HCT116 (cell line): ENCODE data around the gene CXCL1. TPM values are rescaled to one million over a fixed set of nuclear protein-coding genes. Genes with fewer than 3 reads are reported as not detected.

Experiments used
- ATAC-seq: fragments of 200-7000 bp; cut with Tn5 transposase; 2 replicates; pipeline ENCODE4 v1.9.1; 2020; ENCODE audit warnings: mild to moderate bottlenecking, moderate library complexity
- BruUV-seq: library from RNA; stranded (reverse); fragments of 400-500 nt; replicated peaks from 2 replicates; lab custom pipeline; 2021; lab: Mats Ljungman, UMichigan
- CTCF ChIA-PET: fragments of 300-600 bp; sonication (Branson Sonifier 250); formaldehyde crosslinking; loops from one replicate; lab custom pipeline; 2021; ENCODE audit warnings: antibody characterized with exemption; lab: Charles Lee
- POLR2A ChIA-PET: fragments of 300-600, 350-600 bp; sonication (Branson Sonifier 250); formaldehyde crosslinking; loops from one replicate; lab custom pipeline; 2021; ENCODE audit warnings: antibody characterized with exemption; lab: Charles Lee
- RAD21 ChIA-PET, 2 experiments: fragments of 300-600 bp; sonication (Branson Sonifier 250); formaldehyde crosslinking; loops; one replicate each; lab custom pipeline; 2023; ENCODE audit warnings: low total read pairs in 2 of 2; ENCODE audit not compliant: uncharacterized antibody in 2 of 2, unreplicated experiment in 2 of 2, low non-redundant PET in 1 of 2; lab: Charles Lee
- DNase-seq: peaks from one replicate; pipeline ENCODE4 v3.0.0-alpha.2; 2010; ENCODE audit warnings: low read depth, low spot score
- H2AFZ ChIP-seq: fragments of 200-600 bp; shearing (Covaris generic), sonication (generic); 2 replicates; pipeline ENCODE4 v1.6.1; 2017; ENCODE audit warnings: low read depth, mixed run types, mixed read lengths, antibody characterized with exemption, low read length; ENCODE audit not compliant: poor library complexity, severe bottlenecking
- H3K27ac ChIP-seq: 2 replicates; pipeline ENCODE4 v1.5.1; 2012; ENCODE audit warnings: low read depth, low read length
- H3K27me3 ChIP-seq: fragments of 200-600 bp; sonication (generic); 2 replicates; pipeline ENCODE4 v1.6.1; 2016; ENCODE audit warnings: mixed run types, low read length, mixed read lengths; ENCODE audit not compliant: insufficient read depth
- H3K36me3 ChIP-seq, 2 experiments: fragments of 200-500 bp in 1 of 2; fragments of 200-600 bp in 1 of 2; sonication (Bioruptor generic) in 1 of 2; sonication (generic) in 1 of 2; 2 replicates each; pipeline versions ENCODE4 v1.5.1 to v1.6.1; 2014 to 2016; ENCODE audit warnings: low read length in 2 of 2, inconsistent platforms in 1 of 2, mixed read lengths in 1 of 2, mixed run types in 1 of 2; ENCODE audit not compliant: insufficient read depth in 2 of 2, control insufficient read depth in 1 of 2
- H3K4me1 ChIP-seq, 2 experiments: fragments of 200-600 bp in 1 of 2; sonication (generic) in 1 of 2; 2 replicates each; pipeline versions ENCODE4 v1.5.1 to v1.6.1; 2012 to 2017; ENCODE audit warnings: low read length in 2 of 2, inconsistent platforms in 1 of 2, mild to moderate bottlenecking in 1 of 2, mixed read lengths in 1 of 2, mixed run types in 1 of 2, moderate library complexity in 1 of 2; ENCODE audit not compliant: insufficient read depth in 2 of 2, control insufficient read depth in 1 of 2
- H3K4me2 ChIP-seq: fragments of 200-600 bp; sonication (generic); 2 replicates; pipeline ENCODE4 v1.6.1; 2017; ENCODE audit warnings: mixed run types, low read length, mixed read lengths
- H3K4me3 ChIP-seq, 2 experiments: fragments of 200-600 bp in 1 of 2; sonication (generic) in 1 of 2; replicated peaks in 1 of 2; 2 replicates each; pipeline ENCODE4 v1.5.1; 2011 to 2016; ENCODE audit warnings: low read length in 2 of 2, control low read depth in 1 of 2, low read depth in 1 of 2, mild to moderate bottlenecking in 1 of 2, mixed read lengths in 1 of 2, mixed run types in 1 of 2
- H3K79me2 ChIP-seq: fragments of 200-600 bp; sonication (generic); 2 replicates; pipeline ENCODE4 v1.6.1; 2017; ENCODE audit warnings: mild to moderate bottlenecking, mixed run types, low read length, moderate library complexity, mixed read lengths; ENCODE audit not compliant: insufficient read depth
- H3K9ac ChIP-seq: fragments of 200-600 bp; sonication (generic); 2 replicates; pipeline ENCODE4 v1.6.1; 2016; ENCODE audit warnings: low read length, mixed read lengths
- H3K9me2 ChIP-seq: fragments of 200-600 bp; sonication (generic), shearing (Covaris generic); 2 replicates; pipeline ENCODE4 v1.6.1; 2017; ENCODE audit warnings: mixed run types, mild to moderate bottlenecking, moderate library complexity; ENCODE audit not compliant: insufficient read depth
- H3K9me3 ChIP-seq, 2 experiments: fragments of 200-500 bp in 1 of 2; fragments of 200-600 bp in 1 of 2; sonication (Bioruptor generic) in 1 of 2; sonication (generic) in 1 of 2; 2 replicates each; pipeline ENCODE4 v1.6.1; 2014 to 2017; ENCODE audit warnings: low read length in 2 of 2, mixed read lengths in 2 of 2, inconsistent platforms in 1 of 2, low read depth in 1 of 2, mild to moderate bottlenecking in 1 of 2, mixed run types in 1 of 2, moderate library complexity in 1 of 2; ENCODE audit not compliant: control insufficient read depth in 1 of 2, insufficient read depth in 1 of 2
- H4K20me1 ChIP-seq: fragments of 200-600 bp; sonication (generic), shearing (Covaris generic); 2 replicates; pipeline ENCODE4 v1.6.1; 2017; ENCODE audit warnings: mixed run types, mild to moderate bottlenecking, moderate library complexity; ENCODE audit not compliant: insufficient read depth
- EGR1 ChIP-seq: IDR thresholded peaks from 2 replicates; pipeline ENCODE4 v1.6.1; 2012; ENCODE audit warnings: low read depth
- EZH2phosphoT487 ChIP-seq: fragments of 200-600 bp; IDR thresholded peaks from 2 replicates; pipeline ENCODE4 v1.6.1; 2018; ENCODE audit warnings: antibody characterized with exemption, borderline replicate concordance
- POLR2A ChIP-seq: IDR thresholded peaks from 2 replicates; pipeline ENCODE4 v1.7.0; 2011; ENCODE audit warnings: borderline replicate concordance; ENCODE audit not compliant: insufficient read depth, insufficient read length; ENCODE audit errors: extremely low read depth
- ZBTB33 ChIP-seq: IDR thresholded peaks from 2 replicates; pipeline ENCODE4 v1.6.1; 2011; ENCODE audit warnings: mild to moderate bottlenecking, low read length, moderate library complexity; ENCODE audit not compliant: insufficient replicate concordance; ENCODE audit errors: extremely low read depth
- ZFX ChIP-seq: fragments of 450-650 bp; IDR thresholded peaks from 2 replicates; pipeline ENCODE4 v1.6.1; 2017
- intact Hi-C: fragments of 100-400 bp; cut with micrococcal nuclease; formaldehyde crosslinking; loops from 2 replicates; pipeline ENCODE4 v1.10.0; 2022
- total RNA-seq: library from RNA; stranded (reverse); gene quantifications from one replicate; pipeline ENCODE4 v1.2.1, GENCODE V29; 2021; ENCODE audit not compliant: unreplicated experiment
- TF ChIP-seq, protein P1 (sequence below): IDR thresholded peaks from 2 replicates; pipeline ENCODE4 v1.6.1; 2012; ENCODE audit warnings: low read depth

Gene CXCL1
- total RNA-seq, 1 experiment from 2014 or later: 2.5 TPM

DNA sequence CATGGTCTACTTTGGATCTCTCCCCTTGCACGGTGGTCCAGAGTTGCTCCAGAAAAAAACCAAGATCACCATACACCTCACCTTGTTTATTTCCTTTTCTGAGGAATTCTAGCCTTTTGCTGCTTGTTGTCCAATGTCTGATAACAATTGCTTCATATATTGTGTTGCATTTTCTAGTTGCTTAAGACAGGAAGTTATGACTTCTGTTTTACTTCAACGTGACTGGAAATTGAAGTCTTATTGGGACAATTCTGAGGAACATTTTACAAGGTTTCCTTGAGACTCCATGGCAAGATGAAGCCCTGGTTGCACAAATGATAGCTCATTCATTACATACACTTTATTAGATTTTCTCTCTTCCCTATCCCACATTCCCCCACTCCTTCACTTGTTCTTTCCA, 5.2 kb downstream of the CXCL1 start:
- Histone ChIP-seq H2AFZ (no peak overlapping the region), H3K9me2 (no peaks in the 10 kb centered on the region), H3K4me2 (no peak overlapping the region), H3K9ac (no peak overlapping the region), H3K27me3 (no peaks in the 10 kb centered on the region), H3K4me1 (peaks cover 0 to 4% of the 10 kb centered on the region in 2 experiments; a peak in 2 of 4 replicates), H4K20me1 (no peaks in the 10 kb centered on the region), H3K27ac (no peak overlapping the region), H3K4me3 (no peak overlapping the region), H3K9me3 (no peaks in the 10 kb centered on the region), H3K36me3 (no peaks in the 10 kb centered on the region), H3K79me2 (no peaks in the 10 kb centered on the region)
- ChIA-PET CTCF (interaction anchor here (1.0 to 1.9 kb wide), 2 partner anchors 10 to 260 kb away, joined by 3 to 6 read pairs; no protein-coding TSS in a partner anchor), RAD21 (no interaction called here), POLR2A (no interaction called here)
- DNase-seq: no peak
- BruUV-seq: no TSS peak
- TF ChIP-seq EGR1 (no peak), EZH2phosphoT487 (no peak), ZBTB33 (no peak), ZFX (no peak), POLR2A (no peak)
- TF ChIP-seq, protein P1, sequence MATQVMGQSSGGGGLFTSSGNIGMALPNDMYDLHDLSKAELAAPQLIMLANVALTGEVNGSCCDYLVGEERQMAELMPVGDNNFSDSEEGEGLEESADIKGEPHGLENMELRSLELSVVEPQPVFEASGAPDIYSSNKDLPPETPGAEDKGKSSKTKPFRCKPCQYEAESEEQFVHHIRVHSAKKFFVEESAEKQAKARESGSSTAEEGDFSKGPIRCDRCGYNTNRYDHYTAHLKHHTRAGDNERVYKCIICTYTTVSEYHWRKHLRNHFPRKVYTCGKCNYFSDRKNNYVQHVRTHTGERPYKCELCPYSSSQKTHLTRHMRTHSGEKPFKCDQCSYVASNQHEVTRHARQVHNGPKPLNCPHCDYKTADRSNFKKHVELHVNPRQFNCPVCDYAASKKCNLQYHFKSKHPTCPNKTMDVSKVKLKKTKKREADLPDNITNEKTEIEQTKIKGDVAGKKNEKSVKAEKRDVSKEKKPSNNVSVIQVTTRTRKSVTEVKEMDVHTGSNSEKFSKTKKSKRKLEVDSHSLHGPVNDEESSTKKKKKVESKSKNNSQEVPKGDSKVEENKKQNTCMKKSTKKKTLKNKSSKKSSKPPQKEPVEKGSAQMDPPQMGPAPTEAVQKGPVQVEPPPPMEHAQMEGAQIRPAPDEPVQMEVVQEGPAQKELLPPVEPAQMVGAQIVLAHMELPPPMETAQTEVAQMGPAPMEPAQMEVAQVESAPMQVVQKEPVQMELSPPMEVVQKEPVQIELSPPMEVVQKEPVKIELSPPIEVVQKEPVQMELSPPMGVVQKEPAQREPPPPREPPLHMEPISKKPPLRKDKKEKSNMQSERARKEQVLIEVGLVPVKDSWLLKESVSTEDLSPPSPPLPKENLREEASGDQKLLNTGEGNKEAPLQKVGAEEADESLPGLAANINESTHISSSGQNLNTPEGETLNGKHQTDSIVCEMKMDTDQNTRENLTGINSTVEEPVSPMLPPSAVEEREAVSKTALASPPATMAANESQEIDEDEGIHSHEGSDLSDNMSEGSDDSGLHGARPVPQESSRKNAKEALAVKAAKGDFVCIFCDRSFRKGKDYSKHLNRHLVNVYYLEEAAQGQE: no peak
- ATAC-seq: no peak
- intact Hi-C loops: no loop called here
